HG02623 (cell line): Measurements from ENCODE around the gene HS3ST2.

Experiments used
- ATAC-seq: cut with Tn5 transposase; IDR thresholded peaks from one replicate; pipeline ENCODE4 v1.9.1; 2021; ENCODE audit warnings: moderate library complexity; ENCODE audit not compliant: unreplicated experiment

HS3ST2 gene

GRCh38 chr16:22813948-22814710 lies at the start of gene HS3ST2:
TSS of gene HS3ST2 (plus strand) at chr16:22814162. CDS start at chr16:22814611, 449 bp downstream.
- ATAC-seq, result no peak

GRCh38 chr16:22764662-22765327 lies 49.2 kb upstream of the HS3ST2 start:
- no peak for ATAC-seq

- no peak for ATAC-seq
Measured at GRCh38 chr16:22765479-22765878, 48.5 kb upstream of the HS3ST2 start.

GRCh38 chr16:22770866-22771265 lies 43.1 kb upstream of the HS3ST2 start:
- ATAC-seq, result no peak

GRCh38 chr16:22771551-22771950 lies 42.4 kb upstream of the HS3ST2 start:
- ATAC-seq, result no peak

- ATAC-seq, result no peak
Measured at GRCh38 chr16:22775220-22775922, 38.6 kb upstream of the HS3ST2 start.

GRCh38 chr16:22781480-22781879 lies 32.5 kb upstream of the HS3ST2 start:
- ATAC-seq, result no peak

GRCh38 chr16:22782314-22782713 lies 31.6 kb upstream of the HS3ST2 start:
- no peak for ATAC-seq

GRCh38 chr16:22784690-22785214 lies 29.2 kb upstream of the HS3ST2 start:
- no peak for ATAC-seq

- ATAC-seq, result no peak
Measured at GRCh38 chr16:22785552-22785951, 28.4 kb upstream of the HS3ST2 start.

- ATAC-seq, result no peak
Measured at GRCh38 chr16:22786284-22786683, 27.7 kb upstream of the HS3ST2 start.

GRCh38 chr16:22786691-22787090 lies 27.3 kb upstream of the HS3ST2 start:
- no peak for ATAC-seq

GRCh38 chr16:22787466-22788192 lies 26.3 kb upstream of the HS3ST2 start:
- ATAC-seq, result no peak

GRCh38 chr16:22788193-22788530 lies 25.8 kb upstream of the HS3ST2 start:
- ATAC-seq, result no peak

GRCh38 chr16:22789281-22789945 lies 24.5 kb upstream of the HS3ST2 start:
- no peak for ATAC-seq

- no peak for ATAC-seq
Measured at GRCh38 chr16:22797551-22797950, 16.4 kb upstream of the HS3ST2 start.

- ATAC-seq, result no peak
Measured at GRCh38 chr16:22799113-22799512, 14.8 kb upstream of the HS3ST2 start.

GRCh38 chr16:22804893-22805292 lies 9.1 kb upstream of the HS3ST2 start:
- no peak for ATAC-seq

- ATAC-seq, result no peak
Measured at GRCh38 chr16:22805326-22805725, 8.6 kb upstream of the HS3ST2 start.

- ATAC-seq, result no peak
Measured at GRCh38 chr16:22806811-22807210, 7.2 kb upstream of the HS3ST2 start.

- ATAC-seq, result no peak
Measured at GRCh38 chr16:22810226-22810625, 3.7 kb upstream of the HS3ST2 start.
